ENCODE data around the gene POLH.

DNA sequence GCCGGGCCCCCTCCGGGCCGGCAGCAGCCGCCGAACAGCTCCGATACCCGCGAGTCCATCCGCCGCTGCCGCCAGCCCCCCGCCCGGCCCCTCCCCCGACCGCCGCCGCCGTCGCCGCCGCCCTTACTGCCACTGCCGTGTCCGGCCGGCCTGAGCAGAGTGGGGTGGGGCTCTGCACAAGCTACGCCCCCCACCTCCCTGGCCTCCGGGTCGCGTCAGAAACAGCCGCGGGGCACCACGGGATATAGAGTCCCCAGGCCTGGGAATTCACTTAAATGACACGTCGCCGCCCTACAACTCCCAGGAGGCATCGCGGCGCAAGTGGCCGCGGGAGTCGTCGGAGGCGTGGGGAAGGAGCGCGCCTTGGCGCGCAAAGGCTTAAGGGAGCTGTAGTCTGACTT lies 53.1 kb downstream of the POLH start, which contains the start of gene GTPBP2:
- TF ChIP-seq POLR2AphosphoS5 (IDR thresholded peaks at IDR 0.05; ENCODE audit: low read depth) (peak; percentile 13; the same call in 1 of the 2 replicates), EZH2 (IDR thresholded peaks at IDR 0.05; ENCODE audit: low read depth, unreplicated experiment) (no peak)
- TF ChIP-seq, protein P1, sequence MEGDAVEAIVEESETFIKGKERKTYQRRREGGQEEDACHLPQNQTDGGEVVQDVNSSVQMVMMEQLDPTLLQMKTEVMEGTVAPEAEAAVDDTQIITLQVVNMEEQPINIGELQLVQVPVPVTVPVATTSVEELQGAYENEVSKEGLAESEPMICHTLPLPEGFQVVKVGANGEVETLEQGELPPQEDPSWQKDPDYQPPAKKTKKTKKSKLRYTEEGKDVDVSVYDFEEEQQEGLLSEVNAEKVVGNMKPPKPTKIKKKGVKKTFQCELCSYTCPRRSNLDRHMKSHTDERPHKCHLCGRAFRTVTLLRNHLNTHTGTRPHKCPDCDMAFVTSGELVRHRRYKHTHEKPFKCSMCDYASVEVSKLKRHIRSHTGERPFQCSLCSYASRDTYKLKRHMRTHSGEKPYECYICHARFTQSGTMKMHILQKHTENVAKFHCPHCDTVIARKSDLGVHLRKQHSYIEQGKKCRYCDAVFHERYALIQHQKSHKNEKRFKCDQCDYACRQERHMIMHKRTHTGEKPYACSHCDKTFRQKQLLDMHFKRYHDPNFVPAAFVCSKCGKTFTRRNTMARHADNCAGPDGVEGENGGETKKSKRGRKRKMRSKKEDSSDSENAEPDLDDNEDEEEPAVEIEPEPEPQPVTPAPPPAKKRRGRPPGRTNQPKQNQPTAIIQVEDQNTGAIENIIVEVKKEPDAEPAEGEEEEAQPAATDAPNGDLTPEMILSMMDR (conservative IDR thresholded peaks at IDR 0.05; ENCODE audit: low read depth in 2 of 2): no peak

All from GM23338 (cell line).